Stimulated activated CD4-positive, alpha-beta T cell treated with anti-CD3 and anti-CD28 coated beads, Interleukin-1b, Interleukin-23, amount 100 ng/mL, for 1 hour (primary cell): Measurements from ENCODE around the gene TRPV4.
A peak's percentile ranks its signal among the peaks of the same experiment; 100 is the strongest.
"Not testable (repeated sequence)": the region's sequence is repeated elsewhere in the genome, so short reads cannot be mapped to it uniquely, and the experiment has no call there.

Experiments
- DNase-seq, 2 donors: peaks; one replicate each; pipeline ENCODE4 v3.0.0-alpha.2; 2020; ENCODE audit warnings: low read depth in 2 of 2

The TRPV4 gene

DNA sequence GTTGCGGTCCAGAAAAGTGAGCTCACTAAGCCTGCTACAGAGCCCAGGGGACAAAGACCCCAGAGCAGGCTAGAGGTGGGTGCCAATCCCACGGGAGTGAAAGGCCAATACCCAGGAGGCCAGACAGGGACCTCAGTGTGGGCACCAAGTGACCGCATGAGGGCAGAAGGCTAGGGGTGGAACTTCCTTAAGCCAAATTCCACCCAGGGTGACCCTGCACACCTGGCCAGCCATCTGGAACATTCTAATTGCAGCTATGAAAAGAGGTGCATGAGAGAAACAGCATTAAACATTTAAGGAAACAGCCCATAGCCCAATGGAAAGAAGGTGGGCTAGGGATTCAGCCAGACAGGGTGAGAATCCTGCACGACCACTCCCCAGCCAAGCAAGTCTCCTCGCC is 27.8 kb upstream of the TRPV4 start:
- DNase-seq = no peak

DNA sequence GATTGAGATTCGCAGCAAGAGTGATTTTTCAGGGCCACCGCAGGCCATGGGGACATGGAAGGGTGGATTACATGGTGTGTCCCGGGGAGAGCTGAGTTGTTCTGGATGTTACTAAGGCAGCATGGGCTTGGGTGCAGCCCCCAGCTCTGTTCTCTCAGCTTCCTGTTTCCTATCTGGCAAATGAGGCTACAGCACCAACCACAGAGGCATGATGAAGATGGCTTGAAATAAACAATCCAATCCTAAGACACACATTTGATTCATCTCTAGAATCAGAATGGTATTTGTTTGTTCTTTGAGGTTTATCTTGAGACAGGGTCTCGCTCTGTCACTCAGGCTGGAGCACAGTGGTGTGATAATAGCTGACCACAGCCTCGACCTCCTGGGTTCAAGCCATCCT is 25.6 kb upstream of the TRPV4 start:
- DNase-seq = no peak

DNA sequence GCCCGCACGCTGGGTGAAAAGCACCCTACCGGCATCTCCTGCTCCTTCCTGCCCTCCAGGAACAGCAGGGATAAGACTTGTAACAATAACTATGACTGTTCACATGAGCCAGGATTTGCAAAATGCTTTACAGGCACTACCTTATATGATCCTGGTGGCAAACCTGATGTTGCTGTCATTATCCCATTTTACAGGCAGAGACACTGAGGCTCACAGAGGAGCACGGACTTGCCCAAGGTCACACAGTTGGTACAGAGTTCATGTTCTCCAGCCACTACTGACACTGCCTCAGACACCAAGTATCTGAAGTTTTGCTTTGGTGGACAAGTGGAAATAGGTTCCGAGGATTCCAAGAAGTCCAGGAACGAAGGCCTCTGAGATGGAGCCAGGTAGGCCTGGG is 24.5 kb upstream of the TRPV4 start:
- no peak for DNase-seq

DNA sequence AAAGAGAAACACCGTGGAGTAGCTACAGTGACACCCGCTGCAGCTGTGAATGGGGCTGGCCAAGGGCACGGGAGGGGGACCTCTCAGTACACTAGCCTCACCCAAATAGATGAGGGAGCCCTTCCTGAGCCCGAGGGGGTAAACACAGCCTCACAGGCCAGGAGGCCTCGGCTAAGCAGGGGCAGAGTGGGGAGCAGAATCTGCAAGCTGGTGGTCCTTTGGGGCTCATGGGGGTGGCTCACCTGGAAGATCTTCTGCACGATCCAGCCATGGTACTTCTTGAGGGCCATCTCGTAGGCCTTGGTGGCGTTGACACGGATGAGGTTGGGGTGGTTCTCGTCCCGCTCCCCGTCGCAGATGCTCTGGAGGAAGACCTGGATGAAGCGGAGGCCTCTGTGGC is 22.2 kb upstream of the TRPV4 start:
- DNase-seq = no peak

DNA sequence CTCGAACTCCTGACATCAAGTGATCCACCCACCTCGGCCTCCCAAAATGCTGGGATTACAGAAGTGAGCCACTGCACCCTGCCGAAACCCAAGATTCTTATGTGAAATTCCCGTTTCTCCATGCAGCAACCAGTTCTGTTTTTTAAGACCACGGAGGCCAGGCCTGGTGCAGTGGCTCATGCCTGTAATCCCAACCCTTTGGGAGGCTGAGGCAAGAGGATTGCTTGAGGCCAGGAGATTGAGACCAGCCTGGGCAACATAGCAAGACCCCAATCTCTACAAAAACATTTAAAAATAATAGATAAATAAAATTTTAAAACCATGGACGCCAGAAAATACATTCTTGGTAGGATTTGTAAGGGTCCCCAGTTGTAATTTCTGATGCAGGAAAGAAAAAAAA is 17.3 kb upstream of the TRPV4 start:
- not testable (repeated sequence) for DNase-seq

DNA sequence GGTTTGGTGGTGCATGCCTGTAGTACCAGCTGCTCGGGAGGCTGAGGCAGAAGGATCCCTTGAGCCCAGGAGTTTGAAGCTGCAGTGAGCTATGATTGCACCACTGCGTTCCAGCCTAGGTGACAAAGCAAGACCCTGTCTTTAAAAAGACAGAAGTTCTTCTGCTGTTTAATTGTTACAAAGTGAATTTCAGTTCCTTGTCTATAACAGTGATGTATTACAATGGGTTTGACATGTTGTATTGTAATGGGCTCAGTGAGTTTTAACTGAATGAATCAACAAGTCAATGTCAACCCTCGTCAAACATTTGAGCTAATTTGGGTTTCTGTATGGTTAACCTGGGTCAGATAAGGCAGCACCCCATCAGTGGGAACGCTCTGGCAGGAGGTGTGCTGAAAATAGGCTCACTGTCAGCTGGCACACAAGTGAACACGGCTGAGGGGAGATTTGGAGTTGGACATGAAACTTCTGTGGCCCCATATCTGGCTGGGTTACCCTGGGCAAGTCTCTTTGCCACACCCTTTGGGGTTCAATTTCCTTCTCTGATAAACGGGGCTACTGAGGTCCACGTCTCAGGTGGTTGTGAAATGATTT is 14.0 kb upstream of the TRPV4 start:
- DNase-seq = no peak

DNA sequence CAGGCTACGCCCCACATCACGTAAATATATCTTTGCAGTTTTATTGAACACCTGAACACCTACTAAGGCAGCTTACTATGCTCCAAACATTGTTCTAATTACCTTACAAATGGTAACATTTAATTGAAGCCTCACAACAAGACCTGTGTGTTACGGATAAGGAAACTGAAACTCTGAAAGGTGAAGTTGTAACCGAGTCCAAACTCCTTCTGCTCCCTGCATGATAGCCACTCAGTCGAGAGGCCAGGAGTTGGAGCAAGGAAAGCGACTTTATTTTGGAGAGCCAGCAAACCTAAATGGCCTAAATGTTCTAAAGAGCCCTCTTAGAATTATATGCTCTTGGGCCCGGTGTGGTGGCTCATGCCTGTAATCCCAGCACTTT is 12.6 kb upstream of the TRPV4 start:
- no peak for DNase-seq

DNA sequence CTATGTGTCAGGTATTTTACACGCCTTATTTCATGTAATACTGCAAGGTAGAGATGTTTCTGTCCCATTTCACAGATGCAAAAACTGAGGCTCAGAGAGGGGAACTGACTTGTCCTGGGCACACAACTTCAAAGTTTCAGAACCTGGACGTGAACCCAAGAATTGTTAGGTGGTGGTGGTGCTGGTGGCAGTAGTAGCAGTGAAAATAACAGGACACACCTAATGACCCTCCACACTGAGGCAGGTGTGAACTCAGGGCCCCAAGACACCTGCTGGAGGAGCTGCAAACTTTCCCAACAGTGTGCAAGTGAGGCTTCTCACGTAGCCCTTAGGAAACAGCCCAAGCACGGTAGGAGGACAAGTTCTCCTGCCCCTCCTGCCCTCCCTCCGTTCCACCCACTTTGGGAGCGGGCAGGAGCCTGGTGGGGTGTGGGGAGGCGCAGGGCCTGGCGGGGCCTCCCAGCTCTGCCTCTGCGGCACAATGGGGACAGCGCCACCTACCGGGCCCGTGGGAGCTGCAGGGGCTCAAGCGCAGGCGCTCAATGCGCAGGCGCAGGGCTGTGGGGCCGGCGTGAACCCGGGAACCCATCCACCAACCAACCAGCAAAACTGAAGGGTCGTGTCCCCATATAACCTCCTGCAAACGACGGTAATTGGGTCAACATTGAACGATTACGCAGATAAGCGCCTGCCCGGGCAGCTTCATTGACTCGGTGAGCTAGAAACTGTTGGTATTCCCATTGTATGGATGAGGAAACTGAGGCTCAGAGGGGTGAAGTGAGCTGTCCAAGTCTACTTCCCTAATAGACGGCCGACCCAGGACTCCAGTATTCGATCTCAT is 12.0 kb upstream of the TRPV4 start:
- peak; percentile 75 to 86 for DNase-seq

DNA sequence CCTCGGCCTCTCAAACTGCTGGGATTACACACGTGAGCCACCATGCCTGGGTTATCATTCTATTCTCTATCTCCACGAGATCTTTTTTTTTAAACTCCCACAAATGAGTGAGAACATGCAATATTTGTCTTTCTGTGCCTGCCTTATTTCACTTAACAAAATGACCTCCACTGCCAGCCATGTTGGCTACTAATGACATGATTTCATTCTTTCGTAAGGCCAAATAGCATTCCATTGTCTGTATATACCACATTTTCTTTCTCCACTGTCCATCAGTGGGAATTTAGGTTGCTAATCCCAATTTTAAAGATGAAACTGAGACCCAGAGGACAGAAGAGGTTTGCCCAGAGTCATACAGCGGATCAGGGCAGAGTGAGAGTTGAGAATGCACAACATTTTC is 10.9 kb upstream of the TRPV4 start:
- no peak for DNase-seq

DNA sequence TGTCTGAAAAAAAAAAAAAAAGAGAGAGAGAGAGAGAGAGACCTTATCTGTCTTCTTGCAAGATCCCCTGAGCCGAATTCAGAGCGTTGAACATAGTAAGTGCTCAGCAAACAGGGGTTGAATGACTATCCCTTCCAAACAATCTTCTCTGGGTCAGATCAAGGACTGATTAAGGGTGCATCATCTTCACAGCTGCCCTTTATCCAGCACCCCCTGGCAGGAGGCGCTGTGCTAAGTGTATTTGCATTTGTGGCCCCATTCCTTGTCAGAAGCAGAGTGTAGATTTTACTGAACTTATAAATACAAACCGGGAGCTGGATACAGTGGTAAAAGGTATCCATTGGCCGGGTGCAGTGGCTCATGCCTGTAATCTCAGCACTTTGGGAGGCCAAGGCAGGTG is 8.8 kb upstream of the TRPV4 start:
- no peak for DNase-seq

DNA sequence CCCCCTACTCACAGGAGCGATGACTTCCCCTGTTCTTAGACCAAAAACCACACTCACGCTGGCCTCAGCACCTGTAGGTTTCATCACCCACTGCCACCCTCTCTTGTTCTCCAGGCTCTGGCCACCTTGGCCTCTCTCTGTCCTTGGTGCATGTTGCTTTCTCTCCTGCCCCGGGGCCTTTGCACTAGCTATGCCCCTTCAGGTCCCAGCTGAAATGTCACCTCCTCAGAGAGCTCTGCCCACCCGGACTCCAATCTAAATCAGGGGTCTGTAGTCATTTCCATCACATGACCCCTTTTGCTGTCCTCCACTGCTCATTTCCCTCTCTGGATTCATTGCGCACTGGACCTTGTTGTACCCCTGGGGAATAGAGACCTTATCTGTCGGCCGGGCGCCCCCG is 8.2 kb upstream of the TRPV4 start:
- DNase-seq = no peak

DNA sequence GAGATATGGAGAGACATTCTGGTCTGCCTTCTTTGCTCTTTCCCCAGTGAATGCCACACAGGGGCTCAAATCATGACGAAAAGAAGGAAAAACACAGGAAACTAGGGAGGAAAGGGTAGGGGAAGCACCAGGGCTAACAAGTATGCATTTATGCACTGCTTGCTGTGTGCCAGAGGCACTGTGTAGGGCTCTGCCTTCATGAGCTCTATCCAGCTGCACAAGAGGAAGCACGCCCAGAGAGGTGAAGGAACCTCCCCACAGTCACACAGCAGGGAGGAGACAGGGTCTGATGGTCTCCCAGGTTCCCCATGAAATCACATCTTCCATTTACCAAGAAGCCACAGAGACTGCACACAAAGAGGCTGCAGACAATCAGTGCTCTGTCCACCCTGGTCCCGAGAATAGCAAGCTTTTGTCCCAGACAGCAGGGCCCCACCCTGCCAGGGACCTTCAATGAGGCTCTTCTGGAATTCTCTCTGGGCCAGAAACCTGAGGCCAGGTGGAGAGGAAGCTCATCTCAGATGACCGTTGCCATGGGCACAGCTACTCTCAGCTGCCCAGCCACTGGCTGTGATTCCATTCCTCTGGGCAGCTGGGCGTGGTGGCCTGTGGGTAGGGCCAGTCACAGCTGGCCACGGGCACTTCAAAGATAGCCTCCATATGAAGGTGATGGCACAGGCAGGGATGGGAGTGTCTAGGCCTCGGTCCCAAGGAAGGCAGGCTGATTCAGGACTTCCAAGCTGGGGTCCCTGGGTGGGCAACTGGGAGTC is 7.3 kb upstream of the TRPV4 start:
- no peak for DNase-seq

DNA sequence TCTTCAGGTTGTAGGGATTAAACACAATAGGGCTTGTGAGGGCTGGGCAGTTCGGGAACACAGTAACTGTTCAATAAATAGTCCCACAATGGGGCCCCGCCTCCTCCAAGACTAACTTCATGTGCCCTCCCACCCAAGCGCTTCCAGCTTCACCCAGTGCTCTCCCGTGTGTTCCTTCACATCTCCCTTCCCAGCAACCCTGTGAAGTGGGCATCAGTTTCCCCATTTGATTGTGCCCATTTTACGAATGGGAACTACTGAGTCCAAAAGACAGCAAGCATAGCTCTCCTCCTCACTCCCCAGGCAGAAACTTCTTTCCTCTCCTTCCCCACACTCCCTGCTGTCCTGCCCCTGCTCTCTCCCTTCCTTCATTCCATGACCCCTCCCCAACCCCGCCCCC is 6.2 kb upstream of the TRPV4 start:
- no peak for DNase-seq

DNA sequence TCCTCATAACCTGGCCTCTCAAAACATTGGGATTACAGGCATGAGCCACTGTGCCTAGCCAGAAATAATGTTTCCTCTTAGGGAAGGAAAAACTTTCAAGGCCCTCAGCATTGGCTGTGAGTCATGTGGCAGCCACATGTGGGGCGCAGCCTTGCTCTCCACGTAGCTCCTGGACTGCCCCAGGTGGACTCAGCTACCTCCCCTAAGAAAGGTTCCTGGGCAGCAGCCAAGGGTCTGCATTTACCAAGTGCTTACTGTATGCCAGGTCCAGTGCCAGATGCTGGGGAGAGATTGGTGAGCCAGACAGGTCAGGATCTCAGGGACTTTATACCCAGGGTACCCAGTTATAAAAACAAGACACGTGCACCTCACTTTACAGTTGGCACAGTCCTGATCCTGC is 3.7 kb upstream of the TRPV4 start:
- DNase-seq = no peak

DNA sequence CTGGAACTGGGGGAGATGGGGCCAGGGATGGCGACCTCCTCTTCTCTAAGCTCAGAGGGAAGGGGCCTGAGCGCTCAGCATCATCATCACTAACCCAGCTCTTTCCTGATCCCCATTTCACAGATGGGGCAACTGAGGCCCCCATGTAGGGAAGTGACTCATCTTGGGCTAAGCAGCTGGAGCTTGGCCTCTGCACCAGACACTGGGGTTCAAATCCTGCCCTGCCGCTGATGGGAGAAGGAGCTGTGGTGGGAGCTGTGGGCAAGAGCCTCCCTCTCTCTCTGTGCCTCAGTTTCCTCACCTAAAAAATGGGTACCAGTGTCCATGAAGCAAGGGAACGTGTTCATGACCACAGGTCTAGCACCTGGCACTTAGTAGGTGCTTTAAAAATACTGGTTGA is 2.6 kb upstream of the TRPV4 start:
- DNase-seq = no peak

DNA sequence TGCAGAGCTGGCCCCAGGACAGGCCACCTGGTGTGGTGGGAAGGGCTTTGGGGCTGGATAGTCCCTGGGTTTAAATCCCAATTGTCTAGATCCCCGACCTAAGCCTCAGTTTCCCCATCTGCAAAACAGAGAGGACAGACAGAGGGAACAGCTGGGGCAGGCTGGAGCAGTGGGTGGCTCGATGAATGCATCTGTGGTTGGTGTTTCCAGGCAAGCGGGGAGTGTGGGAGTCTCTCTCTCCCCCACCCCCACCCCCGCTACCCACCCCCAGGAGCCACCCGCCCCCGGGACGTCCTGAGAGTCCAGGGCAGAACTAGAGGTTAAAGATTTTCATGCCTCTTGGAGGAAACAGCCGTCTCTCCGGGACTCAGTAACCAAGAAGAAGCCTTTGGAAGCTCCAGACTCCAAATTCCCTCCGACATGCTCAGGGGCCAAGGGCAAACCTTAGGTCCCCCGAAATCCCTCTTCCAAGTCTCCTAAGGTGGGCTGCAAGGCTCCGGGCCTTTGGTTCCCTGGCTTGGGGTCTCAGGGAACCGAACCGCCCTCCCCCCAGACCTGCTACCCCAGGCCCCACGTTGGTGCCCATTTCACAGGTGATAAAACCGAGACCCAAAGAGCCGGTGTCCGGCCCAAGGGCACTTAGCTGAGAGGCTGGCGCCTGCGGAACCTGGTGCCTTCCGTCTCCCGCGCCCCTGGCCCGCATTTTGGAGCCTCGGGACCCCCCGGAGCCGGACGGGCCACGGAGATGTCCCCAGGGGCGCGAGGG is 474 bp downstream of the TRPV4 start:
- no peak for DNase-seq

DNA sequence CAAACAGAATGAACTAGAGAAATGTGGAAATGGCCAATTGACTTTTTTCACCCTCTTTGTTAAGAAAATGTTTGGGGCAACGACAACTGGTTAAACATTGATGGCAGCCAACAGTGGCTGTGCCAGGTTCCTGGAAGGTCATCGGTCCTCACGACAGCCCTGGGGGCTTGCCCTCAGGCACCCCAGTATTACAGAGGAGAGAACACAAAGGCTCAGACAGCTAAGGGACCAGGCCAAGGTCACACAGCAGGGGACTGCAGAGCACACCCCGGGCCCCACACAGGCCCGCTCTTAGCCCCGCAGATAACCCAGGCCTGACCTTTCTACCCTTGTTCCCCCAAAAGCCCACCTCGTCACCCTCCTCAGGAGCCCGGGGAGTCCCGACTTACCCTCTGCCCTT is 1.3 kb downstream of the TRPV4 start:
- no peak for DNase-seq

DNA sequence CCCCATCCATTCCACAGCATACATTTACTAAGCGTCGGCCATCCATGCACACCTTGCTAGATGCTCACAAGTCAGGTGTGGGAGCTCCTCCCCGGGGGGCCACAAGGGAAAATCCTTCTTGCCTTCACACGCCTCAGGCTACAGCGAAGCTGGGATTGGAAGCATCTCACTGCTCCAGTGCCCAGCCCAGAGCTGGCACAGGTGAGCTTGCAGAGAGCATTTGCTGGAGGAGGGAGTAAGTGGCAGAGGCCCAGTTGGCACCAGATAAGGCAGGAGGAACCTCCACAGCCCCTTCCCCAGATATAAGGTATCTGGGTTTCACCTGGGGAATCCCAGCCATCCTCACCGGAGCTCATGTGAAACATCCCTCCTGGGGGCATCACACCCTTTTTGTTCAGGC is 1.8 kb downstream of the TRPV4 start:
- DNase-seq = no peak

DNA sequence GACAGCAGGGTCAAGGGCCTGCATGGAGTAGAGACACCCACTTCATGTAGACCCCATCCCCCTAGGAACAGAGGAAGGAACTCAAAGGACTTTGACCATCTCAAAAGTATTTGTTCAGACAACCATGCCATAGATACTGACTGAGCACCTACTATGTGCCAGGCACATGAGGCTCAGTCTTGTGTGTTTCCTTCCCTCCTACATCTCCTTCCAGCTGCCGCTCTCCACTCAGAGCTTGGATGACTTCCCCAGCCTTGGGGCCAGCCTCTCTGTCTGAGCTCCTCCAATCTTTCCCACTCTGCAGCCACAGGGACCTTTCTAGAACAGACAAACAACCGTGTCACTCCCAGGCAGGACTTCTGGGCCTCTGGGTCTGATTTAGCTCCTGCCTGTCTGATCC is 2.5 kb downstream of the TRPV4 start:
- DNase-seq = no peak

DNA sequence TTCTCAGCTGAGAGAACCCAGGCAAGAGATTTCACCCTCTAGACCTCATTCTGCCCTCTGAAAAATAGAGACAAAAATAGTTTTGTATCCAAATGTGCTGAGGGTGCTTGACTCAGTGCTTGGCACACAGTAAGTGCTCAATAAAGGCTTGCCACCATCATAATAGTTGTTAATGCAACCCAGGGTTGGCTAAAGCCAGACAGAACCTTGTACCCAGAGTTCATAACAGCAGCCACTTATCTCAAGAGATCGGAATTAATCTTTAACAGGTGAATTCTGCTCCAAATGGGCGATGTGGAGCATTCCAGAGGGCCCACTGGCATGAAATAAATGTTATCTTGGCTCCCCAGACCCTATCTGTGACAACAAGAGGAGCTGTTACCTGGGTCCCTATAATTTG is 2.9 kb downstream of the TRPV4 start:
- DNase-seq = no peak

DNA sequence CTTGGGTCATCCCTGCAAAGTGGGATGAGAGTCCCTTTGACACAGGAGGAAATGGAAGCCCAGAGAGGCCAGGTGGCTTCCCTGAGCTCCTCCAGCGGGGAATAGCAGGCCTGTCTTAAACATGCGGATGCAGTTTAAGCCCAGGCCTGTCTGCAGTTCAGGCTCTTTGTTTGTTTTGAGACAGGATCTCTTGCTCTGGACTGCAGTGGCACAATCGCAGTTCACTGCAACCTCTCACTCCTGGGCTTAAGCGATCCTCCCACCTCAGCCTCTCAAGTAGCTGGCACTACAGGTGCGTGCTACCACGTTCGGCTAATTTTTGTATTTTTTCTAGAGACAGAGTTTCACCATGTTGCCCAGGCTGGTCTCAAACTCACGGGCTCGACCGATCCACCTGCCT is 3.5 kb downstream of the TRPV4 start:
- DNase-seq = no peak

DNA sequence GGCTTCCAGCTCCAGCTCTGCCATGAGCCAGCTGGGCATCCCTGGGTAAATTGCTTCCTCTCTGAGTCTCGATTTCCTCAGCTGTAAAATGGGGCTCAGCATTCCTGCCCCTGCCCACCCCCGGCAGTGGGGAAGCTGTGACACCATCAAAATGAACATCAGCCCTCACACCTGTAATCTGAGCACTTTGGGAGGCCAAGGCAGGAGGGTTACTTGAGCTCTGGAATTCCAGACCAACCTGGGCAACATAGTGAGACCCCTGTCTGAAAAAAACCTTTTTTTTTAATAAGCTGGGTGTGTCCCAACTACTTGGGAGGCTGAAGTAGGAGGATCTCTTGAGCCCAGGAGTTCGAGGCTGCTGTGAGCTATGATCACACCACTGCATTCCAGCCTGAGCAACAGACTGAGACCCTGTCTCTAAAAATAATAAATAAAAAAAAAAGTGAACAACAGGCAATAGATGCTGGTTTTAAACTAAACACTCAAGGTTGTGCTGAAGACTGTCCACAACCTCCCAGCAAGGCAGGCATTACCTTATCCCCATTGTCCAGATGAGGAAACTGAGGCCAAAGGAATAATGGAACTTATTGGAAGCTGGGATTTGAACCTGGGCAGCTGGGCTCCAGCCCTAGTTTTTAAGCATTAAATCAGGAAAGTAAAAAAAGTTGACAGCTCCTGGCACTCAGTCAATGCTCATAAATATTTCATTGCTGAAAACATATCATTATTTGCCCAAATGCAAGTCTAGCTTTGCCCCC is 4.3 kb downstream of the TRPV4 start:
- DNase-seq = no peak
